Measurements from ENCODE around the gene UNC79. TPM values are rescaled to one million over a fixed set of nuclear protein-coding genes. Genes with fewer than 3 reads are reported as not detected.

The UNC79 gene
- total and polyA plus RNA-seq, 7 donors, result 0.03 to 0.88 (median 0.44) TPM

DNA sequence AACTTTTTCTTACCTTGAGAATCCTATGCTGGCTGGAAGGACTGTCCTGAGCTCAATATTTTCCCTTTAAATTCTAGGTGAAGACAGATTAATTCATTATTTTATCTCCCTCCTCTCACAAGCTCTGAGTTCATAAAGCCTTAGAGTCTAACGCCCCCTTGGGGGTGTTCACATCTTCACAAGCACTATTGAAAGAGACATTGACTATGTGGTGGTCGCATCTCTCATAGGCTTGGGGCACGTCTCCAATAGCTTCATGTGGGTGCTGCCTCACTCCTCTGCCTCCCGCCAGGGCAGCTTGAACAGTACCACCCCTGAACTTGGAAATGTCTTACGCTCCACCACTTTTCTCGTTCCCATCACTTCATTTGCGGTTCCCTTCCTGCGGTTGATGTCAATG is 106.2 kb downstream of the UNC79 start:
- Histone ChIP-seq H3K27me3 (ENCODE audit: insufficient read depth in 3 of 3, low read length in 2 of 3) (no peaks in the 10 kb centered on the region), H3K9me3 (no peaks in the 10 kb centered on the region), H3K4me1 (no peaks in the 10 kb centered on the region), H3K27ac (no peak overlapping the region), H3K36me3 (ENCODE audit: insufficient read depth in 1 of 2, low read depth in 1 of 2) (no peaks in the 10 kb centered on the region), H3K4me3 (no peak overlapping the region)
- TF ChIP-seq, protein P1, sequence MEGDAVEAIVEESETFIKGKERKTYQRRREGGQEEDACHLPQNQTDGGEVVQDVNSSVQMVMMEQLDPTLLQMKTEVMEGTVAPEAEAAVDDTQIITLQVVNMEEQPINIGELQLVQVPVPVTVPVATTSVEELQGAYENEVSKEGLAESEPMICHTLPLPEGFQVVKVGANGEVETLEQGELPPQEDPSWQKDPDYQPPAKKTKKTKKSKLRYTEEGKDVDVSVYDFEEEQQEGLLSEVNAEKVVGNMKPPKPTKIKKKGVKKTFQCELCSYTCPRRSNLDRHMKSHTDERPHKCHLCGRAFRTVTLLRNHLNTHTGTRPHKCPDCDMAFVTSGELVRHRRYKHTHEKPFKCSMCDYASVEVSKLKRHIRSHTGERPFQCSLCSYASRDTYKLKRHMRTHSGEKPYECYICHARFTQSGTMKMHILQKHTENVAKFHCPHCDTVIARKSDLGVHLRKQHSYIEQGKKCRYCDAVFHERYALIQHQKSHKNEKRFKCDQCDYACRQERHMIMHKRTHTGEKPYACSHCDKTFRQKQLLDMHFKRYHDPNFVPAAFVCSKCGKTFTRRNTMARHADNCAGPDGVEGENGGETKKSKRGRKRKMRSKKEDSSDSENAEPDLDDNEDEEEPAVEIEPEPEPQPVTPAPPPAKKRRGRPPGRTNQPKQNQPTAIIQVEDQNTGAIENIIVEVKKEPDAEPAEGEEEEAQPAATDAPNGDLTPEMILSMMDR (IDR thresholded peaks at IDR 0.05), result no peak
- WGBS, 3 donors, result 67 to 76% (median 75%) methylated on average over 8 of the region's 8 CpGs
- DNase-seq, result no peak
- no peak for ATAC-seq
- intact Hi-C loops (cut with DNase I), result no loop called here

DNA sequence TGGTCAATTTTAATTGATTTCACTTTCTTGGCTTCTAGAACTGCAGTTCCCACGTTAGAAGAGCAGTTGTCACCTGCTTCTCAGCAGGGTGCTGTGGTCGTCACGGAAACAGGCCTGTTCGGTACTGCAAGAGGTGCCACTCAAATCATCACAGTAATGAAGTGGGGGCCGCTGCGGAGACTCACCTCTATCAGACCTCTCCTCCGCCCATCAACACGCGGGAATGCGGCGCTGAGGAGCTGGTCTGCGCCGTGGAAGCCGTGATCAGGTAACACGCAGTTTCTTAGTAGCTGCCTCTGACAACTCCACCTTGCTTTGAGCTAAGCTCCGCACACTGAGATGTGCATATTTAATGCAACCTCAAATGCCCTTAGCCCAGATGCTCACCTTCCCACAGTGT is 107.2 kb downstream of the UNC79 start:
- H3K4me3 ChIP-seq, result no peak overlapping the region
- TF ChIP-seq, protein P1 (IDR thresholded peaks at IDR 0.05), result no peak
- no peaks in the 10 kb centered on the region for H3K9me3 ChIP-seq
- H3K27ac ChIP-seq, result no peak overlapping the region
- H3K36me3 ChIP-seq (ENCODE audit: insufficient read depth in 1 of 2, low read depth in 1 of 2), result no peaks in the 10 kb centered on the region
- WGBS, 3 donors, result 80 to 83% (median 80%) methylated on average over 16 of the region's 16 CpGs
- H3K4me1 ChIP-seq, result no peaks in the 10 kb centered on the region
- ATAC-seq (no peak), DNase-seq (no peak)
- intact Hi-C loops (cut with DNase I), result no loop called here
- H3K27me3 ChIP-seq (ENCODE audit: insufficient read depth in 3 of 3, low read length in 2 of 3), result no peaks in the 10 kb centered on the region

- WGBS, 3 donors, result 89 to 92% (median 90%) methylated on average over 9 of the region's 9 CpGs
- no peak overlapping the region for H3K4me3 ChIP-seq
- no peaks in the 10 kb centered on the region for H3K4me1 ChIP-seq
- TF ChIP-seq, protein P1 (IDR thresholded peaks at IDR 0.05), result no peak
- intact Hi-C loops (cut with DNase I), result no loop called here
- H3K27ac ChIP-seq, result no peak overlapping the region
- H3K36me3 ChIP-seq (ENCODE audit: insufficient read depth in 1 of 2, low read depth in 1 of 2), result no peaks in the 10 kb centered on the region
- H3K27me3 ChIP-seq (ENCODE audit: insufficient read depth in 3 of 3, low read length in 2 of 3), result no peaks in the 10 kb centered on the region
- ATAC-seq, result no peak
- no peaks in the 10 kb centered on the region for H3K9me3 ChIP-seq
- no peak for DNase-seq
Measured at GRCh38 chr14:93538413-93538812, 107.7 kb downstream of the UNC79 start.

GRCh38 chr14:93540235-93540634 is 109.5 kb downstream of the UNC79 start:
- H3K36me3 ChIP-seq (ENCODE audit: insufficient read depth in 1 of 2, low read depth in 1 of 2), result no peaks in the 10 kb centered on the region
- 55 to 66% (median 57%) methylated on average over 1 of the region's 1 CpG for WGBS, 3 donors
- TF ChIP-seq, protein P1 (IDR thresholded peaks at IDR 0.05), result no peak
- H3K27me3 ChIP-seq (ENCODE audit: insufficient read depth in 3 of 3, low read length in 2 of 3), result peaks cover 0 to 3% (median 0%) of the 10 kb centered on the region in 3 donors
- DNase-seq (no peak), ATAC-seq (no peak)
- no peak overlapping the region for H3K4me3 ChIP-seq
- H3K4me1 ChIP-seq, result no peaks in the 10 kb centered on the region
- intact Hi-C loops (cut with DNase I), result no loop called here
- no peaks in the 10 kb centered on the region for H3K9me3 ChIP-seq
- H3K27ac ChIP-seq, result no peak overlapping the region

DNA sequence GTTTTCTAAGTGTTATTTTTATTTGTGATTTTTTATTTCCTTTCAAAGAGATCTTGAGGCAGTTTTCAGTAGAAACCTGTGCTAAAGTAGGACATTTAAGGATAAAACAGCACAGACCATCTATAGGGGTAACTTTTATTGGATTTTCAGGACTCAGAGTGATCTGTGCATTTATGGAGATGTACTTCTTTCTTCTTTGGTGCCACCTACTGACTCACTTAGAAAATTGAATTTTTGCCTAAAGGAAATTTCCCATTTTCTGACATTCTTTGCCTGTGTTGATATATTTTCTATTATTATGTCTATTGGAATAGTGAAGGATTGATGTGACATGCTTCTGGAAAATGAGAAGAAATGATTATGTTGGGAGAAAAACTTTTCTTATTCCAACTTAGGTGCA is 113.0 kb downstream of the UNC79 start:
- Histone ChIP-seq H3K4me3 (no peak overlapping the region), H3K36me3 (ENCODE audit: insufficient read depth in 1 of 2, low read depth in 1 of 2) (no peaks in the 10 kb centered on the region), H3K9me3 (no peaks in the 10 kb centered on the region), H3K27me3 (ENCODE audit: insufficient read depth in 3 of 3, low read length in 2 of 3) (peaks cover 0 to 3% (median 0%) of the 10 kb centered on the region in 3 donors), H3K27ac (no peak overlapping the region), H3K4me1 (no peaks in the 10 kb centered on the region)
- intact Hi-C loops (cut with DNase I), result no loop called here
- DNase-seq, result no peak
- ATAC-seq, result no peak
- TF ChIP-seq, protein P1 (IDR thresholded peaks at IDR 0.05), result no peak
